Femur (tissue), 1 donor: ENCODE results near the gene RELT.

Experiments used
- DNase-seq: peaks from one replicate; pipeline ENCODE4 v3.0.0-alpha.2; 2017

RELT gene

DNA sequence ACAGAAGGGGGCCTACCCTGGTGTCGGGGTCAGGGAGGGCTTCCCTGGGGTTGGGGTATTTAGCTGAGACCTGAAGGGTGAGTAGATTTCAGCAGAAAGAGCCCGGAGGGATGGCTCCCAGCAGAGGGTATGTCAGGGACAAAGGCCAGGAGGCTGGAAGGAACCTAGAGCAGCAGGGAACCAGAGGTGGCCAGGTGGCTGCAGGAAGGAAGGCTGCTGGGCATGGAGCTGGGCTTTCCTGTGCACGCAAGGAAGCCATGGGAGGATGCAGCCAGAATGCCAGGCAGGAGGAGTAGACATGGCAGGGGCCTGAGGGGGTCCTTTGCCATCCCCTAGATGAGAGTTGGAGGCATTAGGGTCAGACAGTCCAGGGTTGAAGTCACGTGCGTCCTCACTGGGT is 27.4 kb upstream of the RELT start:
- DNase-seq: no peak

- DNase-seq: no peak
Measured at GRCh38 chr11:73349633-73350032, 26.6 kb upstream of the RELT start.

GRCh38 chr11:73350908-73351636 is 25.1 kb upstream of the RELT start:
- DNase-seq: peak; percentile 74

DNA sequence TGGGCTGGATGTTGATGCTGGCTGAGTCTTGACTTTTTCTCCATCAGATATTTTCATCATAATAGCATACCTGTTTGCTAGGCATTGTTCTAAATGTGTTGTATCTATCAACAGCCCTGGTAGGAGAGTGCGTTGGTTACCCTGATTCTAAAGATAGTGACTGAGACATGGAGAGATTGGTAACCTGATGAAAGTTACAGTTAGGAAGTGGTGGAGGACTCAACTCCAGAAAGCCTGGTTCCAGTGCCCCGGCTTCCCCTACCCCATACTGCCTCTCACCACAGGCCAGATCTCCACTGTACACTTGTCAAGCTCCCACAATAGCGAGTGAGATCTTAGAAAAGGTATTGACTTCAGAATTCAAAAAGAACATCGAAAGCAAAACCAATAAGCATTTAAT is 22.8 kb upstream of the RELT start:
- no peak for DNase-seq

GRCh38 chr11:73355109-73355508 is 21.1 kb upstream of the RELT start:
- no peak for DNase-seq

GRCh38 chr11:73356979-73357860 is 19.0 kb upstream of the RELT start:
- DNase-seq: no peak

DNA sequence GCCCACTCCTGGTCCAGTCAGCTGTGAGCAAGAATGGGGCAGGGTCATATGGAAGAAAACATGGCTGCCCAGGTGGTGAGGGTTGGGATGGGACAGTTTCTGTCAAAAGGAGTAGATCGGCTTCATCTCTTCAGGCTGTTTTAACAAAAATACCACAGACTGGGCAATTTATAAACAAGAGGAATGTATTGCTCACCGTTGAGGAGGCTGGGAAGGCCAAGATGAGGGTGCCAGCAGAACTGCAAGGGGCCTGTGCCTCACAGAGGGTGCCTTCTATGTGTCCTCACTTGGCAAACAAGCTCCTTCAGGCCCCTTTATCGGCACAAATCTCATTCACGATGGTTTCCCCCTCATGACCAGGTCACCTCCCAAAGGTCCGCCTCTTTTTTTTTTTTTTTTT is 18.1 kb upstream of the RELT start:
- no peak for DNase-seq

GRCh38 chr11:73359341-73359740 is 16.9 kb upstream of the RELT start:
- DNase-seq: no peak

DNA sequence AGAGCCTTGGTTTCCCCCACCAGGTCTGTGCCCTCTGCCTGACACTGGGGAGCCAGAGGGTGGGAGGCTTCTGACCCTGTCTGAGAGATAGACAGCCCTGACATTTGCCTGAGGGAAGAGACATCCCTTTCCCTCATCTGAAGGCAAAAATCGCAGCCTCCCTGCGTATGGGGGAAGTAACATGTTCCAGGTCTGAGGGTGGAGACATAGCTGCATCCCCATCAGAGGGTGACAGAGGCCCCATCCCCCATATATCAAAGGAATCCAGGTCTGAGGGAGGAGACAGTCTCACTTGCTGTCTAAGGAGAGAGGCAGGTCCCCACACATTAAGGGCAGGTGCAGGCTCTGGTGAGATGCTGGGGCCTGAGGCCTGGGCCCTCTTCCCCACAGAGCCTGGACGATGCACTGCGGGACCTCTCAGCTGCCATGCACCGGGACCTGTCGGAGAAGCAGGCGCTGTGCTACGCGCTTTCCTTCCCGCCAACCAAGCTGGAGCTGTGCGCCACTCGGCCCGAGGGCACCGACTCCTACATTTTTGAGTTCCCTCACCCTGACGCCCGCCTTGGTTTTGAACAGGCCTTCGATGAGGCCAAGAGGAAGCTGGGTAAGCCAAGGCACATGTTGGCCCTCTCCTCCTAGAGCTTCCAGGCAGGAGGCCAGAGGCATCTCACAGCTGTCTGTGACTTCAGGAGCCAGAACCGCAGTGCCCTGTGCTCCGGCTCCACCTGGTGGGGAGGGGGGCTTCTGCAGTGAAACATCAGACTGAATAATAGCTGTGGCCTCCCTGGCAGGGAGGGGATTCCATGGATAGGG is 16.1 kb upstream of the RELT start:
- peak; percentile 63 for DNase-seq

- no peak for DNase-seq
Measured at GRCh38 chr11:73360743-73361369, 15.3 kb upstream of the RELT start.

GRCh38 chr11:73361953-73362776 is 14.0 kb upstream of the RELT start:
- no peak for DNase-seq

- no peak for DNase-seq
Measured at GRCh38 chr11:73363147-73363546, 13.1 kb upstream of the RELT start.

DNA sequence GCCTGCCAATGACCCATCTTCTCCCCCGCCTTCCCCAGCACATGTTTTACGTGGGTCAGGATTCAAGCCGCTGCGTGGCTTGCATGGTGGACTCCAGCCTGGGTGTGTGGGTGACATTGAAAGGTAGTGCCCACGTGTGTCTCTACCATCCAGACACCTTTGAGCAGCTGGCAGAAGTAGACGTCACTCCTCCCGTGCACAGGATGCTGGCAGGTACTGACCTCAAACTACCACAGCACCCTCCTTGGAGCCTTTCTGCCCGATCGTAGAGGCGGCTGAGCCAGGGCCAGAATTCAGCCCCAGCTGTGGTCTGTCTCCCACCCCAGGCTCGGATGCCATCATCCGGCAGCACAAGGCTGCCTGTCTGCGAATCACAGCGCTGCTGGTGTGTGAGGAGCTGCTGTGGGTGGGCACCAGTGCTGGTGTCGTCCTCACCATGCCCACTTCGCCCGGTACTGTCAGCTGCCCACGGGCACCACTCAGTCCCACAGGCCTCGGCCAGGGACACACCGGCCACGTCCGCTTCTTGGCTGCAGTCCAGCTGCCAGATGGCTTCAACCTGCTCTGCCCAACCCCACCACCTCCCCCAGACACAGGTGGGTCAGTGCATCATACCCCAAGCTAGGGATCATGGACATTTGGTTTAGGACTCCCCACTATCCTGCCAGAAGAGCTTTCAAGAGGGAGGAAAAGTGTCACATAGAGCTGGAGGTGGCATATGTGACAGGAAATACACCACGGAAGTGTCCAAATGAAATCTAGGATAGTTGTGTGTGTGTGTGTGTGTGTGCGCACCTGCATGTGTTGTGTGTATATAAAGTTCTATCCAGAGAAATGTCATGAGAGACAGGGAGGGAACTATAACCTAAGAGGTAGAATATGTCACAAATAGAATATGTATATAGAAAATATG is 10.6 kb upstream of the RELT start:
- DNase-seq: no peak

DNA sequence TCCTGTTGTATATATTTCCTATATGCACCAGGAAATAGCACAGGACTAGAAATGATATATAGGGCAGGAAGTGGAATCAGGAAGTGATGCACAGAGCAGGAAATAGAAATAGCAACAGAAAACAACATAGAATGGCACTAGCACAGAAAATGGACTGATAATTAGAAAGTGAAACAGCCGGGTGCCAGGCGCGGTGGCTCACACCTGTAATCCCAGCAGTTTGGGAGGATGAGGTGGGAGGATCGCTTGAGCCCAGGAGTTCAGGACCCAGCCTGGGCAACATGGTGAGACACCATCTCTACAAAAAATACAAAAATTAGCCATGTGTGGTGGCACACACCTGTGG is 10.0 kb upstream of the RELT start:
- no peak for DNase-seq

DNA sequence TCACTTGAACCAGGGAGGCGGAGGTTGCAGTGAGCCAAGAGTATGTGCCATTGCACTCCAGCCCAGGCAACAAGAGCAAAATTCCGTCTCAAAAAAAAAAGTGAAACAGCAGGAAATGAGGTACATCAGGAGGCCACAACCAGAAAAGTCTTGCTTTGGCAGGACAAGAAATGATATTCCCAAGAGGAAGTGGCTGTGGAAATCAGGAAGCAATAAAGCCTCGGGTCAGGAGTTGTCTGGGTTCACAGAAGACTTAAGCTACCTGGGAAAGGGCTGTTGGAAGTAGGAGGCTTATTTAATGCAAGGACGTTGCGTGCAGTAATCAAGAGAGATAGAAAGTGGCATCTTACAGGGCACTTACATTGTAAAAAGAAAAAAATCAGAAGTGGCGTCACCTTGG is 9.2 kb upstream of the RELT start:
- no peak for DNase-seq

- no peak for DNase-seq
Measured at GRCh38 chr11:73367482-73368024, 8.6 kb upstream of the RELT start.

DNA sequence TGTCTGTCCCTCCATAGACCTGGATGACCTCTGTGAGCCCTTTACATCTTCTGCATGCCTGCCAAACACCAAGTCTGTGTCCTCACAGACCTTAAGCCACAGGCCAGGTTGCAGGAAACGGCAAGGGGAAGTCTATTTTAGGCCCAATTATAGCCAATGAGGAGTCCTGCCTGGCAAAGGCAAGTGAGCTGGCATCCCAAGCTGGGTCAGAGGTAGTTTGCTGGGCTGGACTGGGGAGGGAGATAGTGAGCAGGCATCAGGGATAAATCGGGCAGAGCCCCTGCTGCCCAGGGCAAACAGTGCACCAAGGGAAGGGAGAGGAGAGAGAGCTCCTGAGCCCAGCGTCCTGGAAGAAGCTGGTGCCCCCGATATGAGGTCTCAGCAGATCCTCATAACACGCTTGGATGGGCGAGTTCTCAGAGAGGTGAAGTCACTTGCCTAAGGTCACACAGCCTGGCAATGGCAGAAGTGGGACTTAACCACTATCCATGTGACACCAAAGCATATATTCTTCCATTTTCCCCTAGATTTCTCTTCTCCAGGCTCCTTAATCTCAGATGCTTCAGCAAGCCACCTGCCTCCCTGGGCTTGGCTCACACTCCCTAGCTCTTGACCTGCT is 3.7 kb upstream of the RELT start:
- DNase-seq: no peak

- DNase-seq: peak; percentile 57
Measured at GRCh38 chr11:73374151-73374550, 2.0 kb upstream of the RELT start.

- no peak for DNase-seq
Measured at GRCh38 chr11:73375830-73376159, 404 bp upstream of the RELT start.
